Body of pancreas (tissue), 4 donors: ENCODE data around the gene SLC38A9. TPM values are rescaled to one million over a fixed set of nuclear protein-coding genes. Genes with fewer than 3 reads are reported as not detected.

ENCODE experiments used
- ATAC-seq: fragments of 150-250 bp; one replicate; pipeline ENCODE4 v1.9.1; 2016
- DNase-seq, 4 donors: peaks; one replicate each; pipeline ENCODE4 v3.0.0-alpha.2; 2019
- H3K27ac ChIP-seq, 4 donors: fragments of 200-600 bp; sonication (generic); 1 replicate in 3 of 4; 2 replicates in 1 of 4; pipeline versions ENCODE4 v1.5.1 to v1.6.1; 2016 to 2019; ENCODE audit warnings: mild to moderate bottlenecking in 1 of 4, mixed read lengths in 1 of 4, moderate library complexity in 1 of 4
- H3K27me3 ChIP-seq, 2 donors: fragments of 200-600 bp; sonication (generic); one replicate each; pipeline ENCODE4 v1.6.0; 2016; ENCODE audit warnings: mild to moderate bottlenecking in 1 of 2
- H3K36me3 ChIP-seq, 2 donors: fragments of 200-600 bp; sonication (generic); replicated peaks in 1 of 2; 2 replicates each; pipeline ENCODE4 v1.5.1; 2016; ENCODE audit warnings: low read depth in 2 of 2; ENCODE audit not compliant: insufficient read depth in 1 of 2
- H3K4me1 ChIP-seq: fragments of 200-600 bp; sonication (generic); one replicate; pipeline ENCODE4 v1.6.0; 2016
- H3K4me3 ChIP-seq, 2 donors: fragments of 200-600 bp; sonication (generic); 1 replicate in 1 of 2; 2 replicates in 1 of 2; pipeline ENCODE4 v1.5.1; 2016 to 2019
- H3K9me3 ChIP-seq, 3 donors: fragments of 200-600 bp; sonication (generic); 1 replicate in 2 of 3; 2 replicates in 1 of 3; pipeline ENCODE4 v1.5.1; 2016
- POLR2A ChIP-seq, 3 donors: fragments of 450-650 bp; IDR thresholded peaks; one replicate each; pipeline ENCODE4 v1.6.1; 2016; ENCODE audit warnings: antibody characterized with exemption in 3 of 3, mild to moderate bottlenecking in 2 of 3
- WGBS, 2 donors: methylation state at CpG; one replicate each; pipeline ENCODE4 v1.1.5; 2017; 5-methylcytosine and 5-hydroxymethylcytosine counted together
- intact Hi-C: fragments of 100-400 bp; cut with DNase I; formaldehyde crosslinking; loops from one replicate; pipeline ENCODE4 v1.15.1; 2023
- total RNA-seq, 2 donors: library from RNA; depleted of rRNA; stranded (reverse); fragments of >200 nt; gene quantifications; one replicate each; pipeline ENCODE4 v1.1.0, GENCODE V29; 2016
- TF ChIP-seq, protein P1 (sequence below), 7 experiments: fragments of 450-650 bp in 4 of 7; fragments of 200-600 bp in 3 of 7; sonication (generic) in 3 of 7; IDR thresholded peaks; one replicate each; pipeline ENCODE4 v1.5.1; 2016 to 2019; ENCODE audit warnings: antibody characterized with exemption in 7 of 7

Gene SLC38A9
- total RNA-seq, 2 donors from 2014 or later, result 33.5 to 43.8 TPM

- H3K27ac ChIP-seq, result no peak overlapping the region
- H3K4me3 ChIP-seq, result no peak overlapping the region
- no peaks in the 10 kb centered on the region for H3K27me3 ChIP-seq
- H3K9me3 ChIP-seq, result no peaks in the 10 kb centered on the region
- DNase-seq (no peak), ATAC-seq (no peak)
- no peak for TF ChIP-seq POLR2A (IDR thresholded peaks at IDR 0.05)
- TF ChIP-seq, protein P1, sequence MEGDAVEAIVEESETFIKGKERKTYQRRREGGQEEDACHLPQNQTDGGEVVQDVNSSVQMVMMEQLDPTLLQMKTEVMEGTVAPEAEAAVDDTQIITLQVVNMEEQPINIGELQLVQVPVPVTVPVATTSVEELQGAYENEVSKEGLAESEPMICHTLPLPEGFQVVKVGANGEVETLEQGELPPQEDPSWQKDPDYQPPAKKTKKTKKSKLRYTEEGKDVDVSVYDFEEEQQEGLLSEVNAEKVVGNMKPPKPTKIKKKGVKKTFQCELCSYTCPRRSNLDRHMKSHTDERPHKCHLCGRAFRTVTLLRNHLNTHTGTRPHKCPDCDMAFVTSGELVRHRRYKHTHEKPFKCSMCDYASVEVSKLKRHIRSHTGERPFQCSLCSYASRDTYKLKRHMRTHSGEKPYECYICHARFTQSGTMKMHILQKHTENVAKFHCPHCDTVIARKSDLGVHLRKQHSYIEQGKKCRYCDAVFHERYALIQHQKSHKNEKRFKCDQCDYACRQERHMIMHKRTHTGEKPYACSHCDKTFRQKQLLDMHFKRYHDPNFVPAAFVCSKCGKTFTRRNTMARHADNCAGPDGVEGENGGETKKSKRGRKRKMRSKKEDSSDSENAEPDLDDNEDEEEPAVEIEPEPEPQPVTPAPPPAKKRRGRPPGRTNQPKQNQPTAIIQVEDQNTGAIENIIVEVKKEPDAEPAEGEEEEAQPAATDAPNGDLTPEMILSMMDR (IDR thresholded peaks at IDR 0.05), result no peak
- WGBS, 2 donors, result 56 to 67% methylated on average over 2 of the region's 2 CpGs
- peaks cover 0 to 2% of the 10 kb centered on the region in 2 donors for H3K36me3 ChIP-seq
- H3K4me1 ChIP-seq, result peaks cover 14% of the 10 kb centered on the region
- intact Hi-C loops, result loop anchor here (10.0 kb wide), 1 partner anchor 267 kb away; no protein-coding TSS in a partner anchor
Measured at GRCh38 chr5:55692106-55692417, 20.1 kb downstream of the SLC38A9 start.

DNA sequence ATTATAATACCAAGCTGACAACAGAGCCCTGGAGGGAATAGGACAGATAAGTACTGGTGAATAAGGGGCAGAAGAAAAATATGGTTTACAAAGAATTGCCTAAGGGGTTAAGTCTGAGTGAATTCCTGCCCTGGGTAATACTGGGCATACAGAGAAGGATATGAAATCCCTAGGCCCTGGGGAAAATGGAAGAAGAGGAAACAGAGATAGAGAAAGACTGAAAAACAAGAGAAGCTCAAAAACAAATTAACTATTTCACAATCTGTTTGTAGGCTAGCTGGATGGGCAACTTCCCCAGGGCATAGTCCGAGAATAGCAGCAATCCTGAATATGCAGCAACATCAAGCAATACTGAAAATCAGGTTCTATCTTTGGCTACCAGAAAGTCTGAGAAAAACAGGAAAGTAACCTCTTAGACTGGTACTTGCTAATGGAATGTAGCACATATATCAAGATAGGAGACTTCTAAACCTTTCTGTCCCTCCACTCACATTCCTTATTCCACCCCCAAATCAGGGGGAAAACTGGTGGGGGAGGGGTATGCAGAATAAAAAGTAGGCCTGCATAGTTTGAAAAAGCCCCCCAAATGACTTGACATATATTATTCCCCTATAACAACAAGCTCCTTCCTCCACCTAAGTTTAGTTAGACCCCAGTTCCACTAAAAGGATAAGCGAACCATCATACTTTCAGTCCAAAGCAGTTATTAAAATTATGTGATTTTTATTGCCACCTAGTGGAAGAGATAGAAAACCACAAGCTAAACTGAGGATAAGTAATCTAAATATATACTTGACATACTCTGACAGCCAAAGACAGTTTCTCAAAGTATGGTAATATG is 20.6 kb downstream of the SLC38A9 start:
- Histone ChIP-seq H3K4me3 (no peak overlapping the region), H3K27me3 (no peaks in the 10 kb centered on the region), H3K36me3 (peaks cover 0 to 2% of the 10 kb centered on the region in 2 donors), H3K4me1 (peaks cover 14% of the 10 kb centered on the region), H3K9me3 (no peaks in the 10 kb centered on the region), H3K27ac (no peak overlapping the region)
- DNase-seq, result no peak
- TF ChIP-seq, protein P1 (IDR thresholded peaks at IDR 0.05), result peak in 6 of 7 experiments; percentile 42 to 73 (median 65)
- TF ChIP-seq POLR2A (IDR thresholded peaks at IDR 0.05), result no peak
- 29% methylated on average over 2 of the region's 2 CpGs for WGBS, 2 donors
- peak; percentile 60 for ATAC-seq
- intact Hi-C loops, result loop anchor here (10.0 kb wide), 1 partner anchor 267 kb away; no protein-coding TSS in a partner anchor

DNA sequence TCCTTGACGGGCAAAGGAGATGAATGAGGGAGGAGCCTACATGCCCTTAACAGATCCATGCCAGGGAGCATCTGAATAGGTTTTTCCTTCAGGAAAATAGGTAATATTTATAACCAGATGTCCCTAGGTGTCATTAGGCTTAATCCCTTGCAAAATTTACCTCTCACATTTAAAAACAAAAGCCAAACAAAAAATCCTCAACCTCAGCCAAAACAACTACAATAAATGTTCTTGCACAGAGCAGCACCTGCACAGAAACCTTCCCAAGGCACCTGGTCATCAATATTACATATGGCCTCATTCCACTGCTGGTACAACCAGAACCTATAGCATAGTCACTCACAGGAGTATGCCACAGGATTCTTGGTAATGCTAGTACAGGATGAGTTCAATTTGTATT is 30.1 kb downstream of the SLC38A9 start:
- TF ChIP-seq, protein P1 (IDR thresholded peaks at IDR 0.05), result no peak
- TF ChIP-seq POLR2A (IDR thresholded peaks at IDR 0.05), result no peak
- DNase-seq, result no peak
- intact Hi-C loops, result no loop called here
- no peak overlapping the region for H3K27ac ChIP-seq
- peaks cover 3% of the 10 kb centered on the region for H3K4me1 ChIP-seq
- no peaks in the 10 kb centered on the region for H3K27me3 ChIP-seq
- 90 to 95% methylated on average over 1 of the region's 1 CpG for WGBS, 2 donors
- no peaks in the 10 kb centered on the region for H3K9me3 ChIP-seq
- H3K36me3 ChIP-seq, result no peaks in the 10 kb centered on the region
- no peak for ATAC-seq
- H3K4me3 ChIP-seq, result no peak overlapping the region

DNA sequence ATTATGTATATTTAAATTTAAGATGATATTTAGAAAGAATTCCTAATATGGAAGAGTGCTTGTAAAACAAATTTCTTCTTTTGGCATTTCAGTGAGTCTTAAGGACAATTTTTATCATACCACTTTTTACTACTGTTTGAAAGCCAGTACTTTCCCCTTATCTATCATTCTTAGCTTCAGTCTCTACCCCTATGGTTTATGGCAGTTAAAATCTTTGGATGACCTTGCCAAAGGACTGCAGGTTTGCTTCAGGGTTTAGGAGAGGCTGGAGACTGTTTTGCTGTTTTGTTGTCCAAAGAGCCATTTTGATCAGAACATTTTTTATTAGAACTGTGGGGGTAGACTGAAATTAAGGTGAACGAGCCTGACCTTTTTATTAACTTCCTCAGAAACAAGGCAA is 30.8 kb downstream of the SLC38A9 start:
- no peaks in the 10 kb centered on the region for H3K9me3 ChIP-seq
- DNase-seq (no peak), ATAC-seq (no peak)
- H3K27ac ChIP-seq, result no peak overlapping the region
- intact Hi-C loops, result no loop called here
- WGBS, 2 donors, result 82 to 88% methylated on average over 1 of the region's 1 CpG
- H3K36me3 ChIP-seq, result no peaks in the 10 kb centered on the region
- H3K4me3 ChIP-seq, result no peak overlapping the region
- no peaks in the 10 kb centered on the region for H3K27me3 ChIP-seq
- H3K4me1 ChIP-seq, result peaks cover 3% of the 10 kb centered on the region
- TF ChIP-seq POLR2A (IDR thresholded peaks at IDR 0.05), result no peak
- TF ChIP-seq, protein P1 (IDR thresholded peaks at IDR 0.05), result no peak

DNA sequence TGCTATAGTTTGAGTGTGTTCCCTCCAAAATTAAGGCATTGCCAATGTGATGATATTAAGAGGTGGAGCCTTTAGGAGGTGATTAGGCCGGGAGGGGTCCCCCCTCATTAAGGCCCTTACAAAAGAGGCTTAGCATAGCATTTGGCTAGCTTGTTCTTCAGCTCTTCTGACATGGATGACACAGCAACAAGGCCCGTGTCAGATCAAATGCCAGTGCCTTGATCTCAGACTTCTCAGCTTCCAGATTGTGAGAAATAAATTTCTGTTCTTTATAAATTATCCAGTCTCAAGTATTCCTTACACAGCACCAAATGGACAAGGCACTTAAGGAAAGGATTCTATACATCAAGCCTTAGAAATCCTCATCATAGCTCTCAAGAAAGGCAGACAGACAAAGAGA is 31.8 kb downstream of the SLC38A9 start:
- no peak overlapping the region for H3K4me3 ChIP-seq
- H3K27me3 ChIP-seq, result no peaks in the 10 kb centered on the region
- WGBS, 2 donors, result 75 to 81% methylated on average over 2 of the region's 2 CpGs
- TF ChIP-seq, protein P1 (IDR thresholded peaks at IDR 0.05), result no peak
- TF ChIP-seq POLR2A (IDR thresholded peaks at IDR 0.05), result no peak
- intact Hi-C loops, result no loop called here
- no peak overlapping the region for H3K27ac ChIP-seq
- no peaks in the 10 kb centered on the region for H3K9me3 ChIP-seq
- H3K36me3 ChIP-seq, result no peaks in the 10 kb centered on the region
- ATAC-seq (no peak), DNase-seq (no peak)
- peaks cover 3% of the 10 kb centered on the region for H3K4me1 ChIP-seq
